Measurements from ENCODE around the gene CFAP61. TPM values are rescaled to one million over a fixed set of nuclear protein-coding genes. Genes with fewer than 3 reads are reported as not detected.
"Not testable (repeated sequence)": the region's sequence is repeated elsewhere in the genome, so short reads cannot be mapped to it uniquely, and the experiment has no call there.

CFAP61 gene
- total RNA-seq, 2 experiments from 2014 or later = not detected

DNA sequence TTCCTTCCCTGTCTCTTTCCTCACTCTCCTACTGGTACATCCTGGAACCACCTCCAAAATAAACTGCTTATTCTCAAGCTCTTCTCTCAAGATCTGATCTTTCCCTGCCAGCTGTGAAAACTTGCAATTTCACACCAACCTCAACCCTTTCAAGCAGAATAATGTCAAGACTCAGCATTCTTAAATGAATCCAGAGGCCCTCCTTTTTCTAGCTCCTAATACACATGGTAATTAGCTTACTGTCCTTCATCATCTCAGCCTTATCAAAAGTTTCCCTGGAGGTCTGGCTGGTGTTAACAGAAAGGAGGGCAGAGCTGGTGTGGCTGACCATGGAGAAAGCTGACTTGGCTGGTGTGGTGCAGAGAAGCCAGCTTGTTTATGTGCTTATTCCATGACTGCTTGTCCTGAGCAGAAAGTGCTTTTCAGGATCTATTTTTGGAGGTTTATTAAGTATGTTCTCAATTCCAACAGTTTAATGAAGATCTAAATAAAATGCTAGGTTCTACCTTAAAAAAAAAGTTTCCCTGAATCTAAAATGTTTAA, 50.5 kb downstream of the CFAP61 start:
- Mint-ChIP-seq H3K27ac (no peak overlapping the region), H3K4me1 (no peaks in the 10 kb centered on the region), H3K9me3 (no peaks in the 10 kb centered on the region), H3K27me3 (peaks cover 8% of the 10 kb centered on the region), H3K36me3 (ENCODE audit: low read depth) (no peaks in the 10 kb centered on the region), H3K4me3 (no peak overlapping the region)
- DNase-seq = no peak
- POLR2A ChIA-PET = no interaction called here
- CTCF ChIA-PET = no interaction called here

- Mint-ChIP-seq H3K27ac (no peak overlapping the region), H3K36me3 (ENCODE audit: low read depth) (no peaks in the 10 kb centered on the region), H3K4me1 (no peaks in the 10 kb centered on the region), H3K27me3 (peaks cover 8% of the 10 kb centered on the region), H3K4me3 (no peak overlapping the region), H3K9me3 (no peaks in the 10 kb centered on the region)
- POLR2A ChIA-PET = no interaction called here
- CTCF ChIA-PET = no interaction called here
- DNase-seq = no peak
These were observed 51.2 kb downstream of the CFAP61 start for GRCh38 chr20:20103486-20103885.

DNA sequence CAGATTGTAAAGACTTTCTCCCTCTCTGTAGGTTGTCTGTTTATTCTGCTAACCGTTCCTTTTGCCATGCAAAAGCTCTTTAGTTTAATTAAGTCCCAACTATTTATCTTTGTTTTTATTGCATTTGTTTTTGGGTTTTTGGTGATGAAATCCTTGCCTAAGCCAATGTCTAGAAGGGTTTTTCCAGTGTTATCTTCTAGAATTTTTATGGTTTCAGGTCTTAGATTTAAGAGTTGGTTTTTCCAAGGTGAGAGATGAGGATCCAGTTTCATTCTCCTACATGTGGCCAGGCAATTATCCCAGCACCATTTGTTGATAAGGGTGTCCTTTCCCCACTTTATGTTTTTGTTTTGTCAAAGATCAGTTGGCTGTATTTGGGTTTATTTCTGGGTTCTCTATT, 70.9 kb downstream of the CFAP61 start:
- CTCF ChIA-PET; H3K4me1 Mint-ChIP-seq; DNase-seq; H3K9me3 Mint-ChIP-seq; H3K36me3 Mint-ChIP-seq (ENCODE audit: low read depth); H3K4me3 Mint-ChIP-seq; H3K27ac Mint-ChIP-seq; POLR2A ChIA-PET: not testable (repeated sequence)
- H3K27me3 Mint-ChIP-seq = peaks cover 12% of the 10 kb centered on the region

GRCh38 chr20:20130399-20130798, 78.1 kb downstream of the CFAP61 start:
- H3K27me3 Mint-ChIP-seq = peaks cover 8% of the 10 kb centered on the region

GRCh38 chr20:20134941-20135575, 82.7 kb downstream of the CFAP61 start:
- peaks cover 3% of the 10 kb centered on the region for H3K36me3 Mint-ChIP-seq (ENCODE audit: low read depth)
- H3K27ac Mint-ChIP-seq = no peak overlapping the region
- POLR2A ChIA-PET = no interaction called here
- no peak for DNase-seq
- no peaks in the 10 kb centered on the region for H3K4me1 Mint-ChIP-seq
- H3K4me3 Mint-ChIP-seq = no peak overlapping the region
- peaks cover 3% of the 10 kb centered on the region for H3K27me3 Mint-ChIP-seq
- H3K9me3 Mint-ChIP-seq = peaks cover 3% of the 10 kb centered on the region
- CTCF ChIA-PET = no interaction called here

More at GRCh38 chr20:20130399-20130798, 78.1 kb downstream of the CFAP61 start:
- no peak overlapping the region for H3K27ac Mint-ChIP-seq
- ChIA-PET POLR2A (no interaction called here), CTCF (no interaction called here)
- peaks cover 3% of the 10 kb centered on the region for H3K9me3 Mint-ChIP-seq
- no peak for DNase-seq
- H3K4me3 Mint-ChIP-seq = no peak overlapping the region
- H3K36me3 Mint-ChIP-seq (ENCODE audit: low read depth) = peaks cover 3% of the 10 kb centered on the region
- H3K4me1 Mint-ChIP-seq = no peaks in the 10 kb centered on the region

GRCh38 chr20:20136313-20136712, 84.0 kb downstream of the CFAP61 start:
- Mint-ChIP-seq H3K27ac (no peak overlapping the region), H3K27me3 (no peaks in the 10 kb centered on the region), H3K4me3 (no peak overlapping the region), H3K36me3 (ENCODE audit: low read depth) (no peaks in the 10 kb centered on the region), H3K4me1 (no peaks in the 10 kb centered on the region), H3K9me3 (no peaks in the 10 kb centered on the region)
- ChIA-PET POLR2A (no interaction called here), CTCF (no interaction called here)
- DNase-seq = no peak

DNA sequence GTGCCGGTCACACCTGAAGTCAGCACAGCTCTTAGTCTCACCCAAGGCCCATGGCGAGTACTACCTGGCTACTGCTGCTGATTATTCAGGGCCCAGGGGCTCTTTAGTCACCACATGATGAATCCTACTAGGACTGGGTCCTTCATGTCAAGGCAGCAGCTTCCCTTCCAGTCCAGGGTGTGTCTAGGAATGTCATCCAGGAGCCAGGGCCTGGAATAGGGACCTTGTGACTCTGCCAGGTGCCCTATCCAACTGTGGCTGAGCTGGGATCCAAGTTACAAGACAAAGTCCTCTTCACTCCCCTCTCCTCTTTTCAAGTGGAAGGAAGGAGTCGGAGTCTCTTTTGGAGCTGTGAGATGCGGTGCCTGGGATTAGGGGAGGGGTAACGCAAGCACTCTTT, 85.5 kb downstream of the CFAP61 start:
- no peak overlapping the region for H3K4me3 Mint-ChIP-seq
- H3K36me3 Mint-ChIP-seq (ENCODE audit: low read depth) = no peaks in the 10 kb centered on the region
- no peaks in the 10 kb centered on the region for H3K27me3 Mint-ChIP-seq
- H3K27ac Mint-ChIP-seq = no peak overlapping the region
- ChIA-PET POLR2A (no interaction called here), CTCF (no interaction called here)
- DNase-seq = no peak
- H3K9me3 Mint-ChIP-seq = no peaks in the 10 kb centered on the region
- H3K4me1 Mint-ChIP-seq = no peaks in the 10 kb centered on the region

GRCh38 chr20:20138301-20139064, 86.2 kb downstream of the CFAP61 start:
- Mint-ChIP-seq H3K27ac (no peak overlapping the region), H3K27me3 (no peaks in the 10 kb centered on the region), H3K4me1 (no peaks in the 10 kb centered on the region), H3K36me3 (ENCODE audit: low read depth) (no peaks in the 10 kb centered on the region), H3K9me3 (no peaks in the 10 kb centered on the region), H3K4me3 (no peak overlapping the region)
- ChIA-PET POLR2A (no interaction called here), CTCF (no interaction called here)
- DNase-seq = no peak

GRCh38 chr20:20139403-20139802, 87.1 kb downstream of the CFAP61 start:
- Mint-ChIP-seq H3K27me3 (no peaks in the 10 kb centered on the region), H3K36me3 (ENCODE audit: low read depth) (no peaks in the 10 kb centered on the region), H3K4me3 (no peak overlapping the region), H3K27ac (no peak overlapping the region), H3K9me3 (no peaks in the 10 kb centered on the region), H3K4me1 (no peaks in the 10 kb centered on the region)
- CTCF ChIA-PET = no interaction called here
- no peak for DNase-seq
- POLR2A ChIA-PET = no interaction called here

DNA sequence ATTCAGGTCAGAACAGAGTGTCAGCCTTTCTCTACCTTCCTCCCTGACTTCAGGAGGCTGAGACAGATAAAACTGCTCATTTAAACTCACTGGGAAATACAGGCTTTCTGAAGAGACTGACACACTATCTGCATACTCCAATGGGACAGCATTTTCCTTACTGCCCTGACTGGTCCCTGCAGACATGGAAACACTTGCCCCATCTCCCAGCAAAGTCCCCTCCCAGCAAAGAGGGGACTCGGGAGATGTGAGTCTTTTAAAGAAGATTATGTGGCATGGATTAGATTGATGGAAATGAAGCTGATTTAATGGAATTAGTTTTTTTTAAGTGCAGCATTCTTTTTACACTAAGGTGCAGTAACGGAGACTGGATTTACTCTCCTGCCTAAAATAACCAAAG, 90.8 kb downstream of the CFAP61 start:
- no peak overlapping the region for H3K27ac Mint-ChIP-seq
- no peaks in the 10 kb centered on the region for H3K9me3 Mint-ChIP-seq
- no peaks in the 10 kb centered on the region for H3K4me1 Mint-ChIP-seq
- no peak for DNase-seq
- no peaks in the 10 kb centered on the region for H3K36me3 Mint-ChIP-seq (ENCODE audit: low read depth)
- POLR2A ChIA-PET = no interaction called here
- H3K4me3 Mint-ChIP-seq = no peak overlapping the region
- CTCF ChIA-PET = no interaction called here
- peaks cover 2% of the 10 kb centered on the region for H3K27me3 Mint-ChIP-seq

GRCh38 chr20:20143646-20144045, 91.3 kb downstream of the CFAP61 start:
- H3K9me3 Mint-ChIP-seq = no peaks in the 10 kb centered on the region

GRCh38 chr20:20148779-20149178, 96.4 kb downstream of the CFAP61 start:
- POLR2A ChIA-PET = no interaction called here

More at GRCh38 chr20:20143646-20144045, 91.3 kb downstream of the CFAP61 start:
- H3K4me3 Mint-ChIP-seq = no peak overlapping the region
- ChIA-PET CTCF (no interaction called here), POLR2A (no interaction called here)
- H3K27me3 Mint-ChIP-seq = peaks cover 2% of the 10 kb centered on the region
- no peak overlapping the region for H3K27ac Mint-ChIP-seq
- DNase-seq = no peak
- no peaks in the 10 kb centered on the region for H3K4me1 Mint-ChIP-seq
- no peaks in the 10 kb centered on the region for H3K36me3 Mint-ChIP-seq (ENCODE audit: low read depth)

GRCh38 chr20:20150241-20150640, 97.9 kb downstream of the CFAP61 start:
- H3K9me3 Mint-ChIP-seq = peaks cover 3% of the 10 kb centered on the region
- ChIA-PET POLR2A (no interaction called here), CTCF (no interaction called here)
- H3K27ac Mint-ChIP-seq = no peak overlapping the region
- DNase-seq = no peak
- H3K27me3 Mint-ChIP-seq = peaks cover 8% of the 10 kb centered on the region
- no peaks in the 10 kb centered on the region for H3K36me3 Mint-ChIP-seq (ENCODE audit: low read depth)
- no peaks in the 10 kb centered on the region for H3K4me1 Mint-ChIP-seq
- H3K4me3 Mint-ChIP-seq = no peak overlapping the region

More at GRCh38 chr20:20148779-20149178, 96.4 kb downstream of the CFAP61 start:
- Mint-ChIP-seq H3K36me3 (ENCODE audit: low read depth) (no peaks in the 10 kb centered on the region), H3K27me3 (peaks cover 2% of the 10 kb centered on the region), H3K9me3 (peaks cover 3% of the 10 kb centered on the region), H3K4me3 (no peak overlapping the region), H3K27ac (no peak overlapping the region), H3K4me1 (no peaks in the 10 kb centered on the region)
- no peak for DNase-seq
- CTCF ChIA-PET = no interaction called here

DNA sequence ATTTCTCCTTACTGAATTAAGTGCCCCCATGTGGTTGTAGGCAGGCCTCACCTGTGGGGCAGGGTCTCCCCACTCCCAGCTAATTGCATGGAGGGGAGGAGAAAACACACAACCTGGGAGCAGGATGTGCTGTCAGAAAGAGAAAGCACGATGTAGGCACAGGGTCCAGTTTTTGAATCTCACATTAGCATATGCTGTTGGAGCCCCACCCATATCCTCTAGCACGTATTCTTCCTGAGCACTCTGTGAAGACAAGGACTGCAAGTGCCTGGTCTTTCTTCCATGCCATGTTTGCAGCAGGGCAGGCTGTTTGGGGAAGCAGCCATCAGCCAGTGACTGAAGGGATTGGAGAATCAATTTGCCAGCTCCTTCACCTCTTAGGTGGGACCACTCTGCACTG, 108.2 kb downstream of the CFAP61 start:
- no peak overlapping the region for H3K27ac Mint-ChIP-seq
- H3K36me3 Mint-ChIP-seq (ENCODE audit: low read depth) = no peaks in the 10 kb centered on the region
- H3K27me3 Mint-ChIP-seq = no peaks in the 10 kb centered on the region
- no peak overlapping the region for H3K4me3 Mint-ChIP-seq
- no peaks in the 10 kb centered on the region for H3K4me1 Mint-ChIP-seq
- ChIA-PET POLR2A (no interaction called here), CTCF (no interaction called here)
- H3K9me3 Mint-ChIP-seq = no peaks in the 10 kb centered on the region
- no peak for DNase-seq

All from activated CD4-positive, alpha-beta memory T cell treated with anti-CD3 and anti-CD28 coated beads, Interleukin-2, amount 10 ng/mL, durations not matched to agents 7 days and 5 days (primary cell).